Epithelial cell of proximal tubule (primary cell): ENCODE data around the gene MAPKAPK5. TPM values are rescaled to one million over a fixed set of nuclear protein-coding genes. Genes with fewer than 3 reads are reported as not detected.
"Not testable (repeated sequence)": the region's sequence is repeated elsewhere in the genome, so short reads cannot be mapped to it uniquely, and the experiment has no call there.

Source experiments
- DNase-seq: peaks from one replicate; pipeline ENCODE4 v3.0.0-alpha.2; 2011; ENCODE audit warnings: low read depth
- H3K4me3 ChIP-seq: 2 replicates; pipeline ENCODE4 v1.5.1; 2011; ENCODE audit warnings: low read depth, mild to moderate bottlenecking, low read length
- CTCF ChIP-seq: conservative IDR thresholded peaks from 2 replicates; pipeline ENCODE4 v1.5.1; 2012; ENCODE audit warnings: low read depth, mild to moderate bottlenecking, low read length
- total RNA-seq: library from RNA; depleted of rRNA; stranded (reverse); fragments of >200 nt; gene quantifications from 2 replicates; pipeline ENCODE4 v1.2.3, GENCODE V29; 2015

MAPKAPK5 gene
- total RNA-seq, 1 donor from 2014 or later = 45.0 TPM

DNA sequence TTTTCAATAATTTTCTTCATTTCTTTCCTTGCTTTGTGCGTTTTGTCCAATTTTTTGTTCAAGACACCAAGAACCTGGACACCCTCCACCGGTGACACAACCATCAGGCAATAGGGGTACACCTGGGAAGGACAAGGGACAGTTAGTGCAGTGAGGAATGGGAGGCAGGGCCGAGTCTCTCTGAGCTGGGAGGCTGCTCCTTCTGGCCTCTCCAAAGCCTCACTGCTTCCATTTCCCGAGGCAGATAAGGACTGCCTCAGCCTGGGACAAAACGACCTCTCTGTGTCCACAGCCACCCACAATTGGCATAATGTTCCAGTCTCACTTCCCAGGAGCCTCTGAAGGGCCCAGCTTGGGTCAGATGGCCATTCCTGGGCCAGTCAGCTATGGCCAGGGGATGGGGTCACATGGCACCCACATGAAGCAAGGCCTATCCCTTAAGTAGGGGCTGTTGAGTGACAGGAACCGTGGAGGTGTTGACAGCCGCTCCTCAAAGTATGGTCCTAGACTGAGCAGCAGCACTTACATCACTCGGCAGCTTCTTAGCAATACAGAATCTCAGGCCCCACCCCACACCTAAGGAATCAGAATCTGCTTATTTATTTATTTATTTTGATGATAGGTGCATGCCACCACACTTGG is 13.6 kb upstream of the MAPKAPK5 start:
- H3K4me3 ChIP-seq = no peak overlapping the region
- no peak for TF ChIP-seq CTCF
- no peak for DNase-seq

GRCh38 chr12:111829635-111830034 is 12.4 kb upstream of the MAPKAPK5 start:
- not testable (repeated sequence) for DNase-seq, H3K4me3 ChIP-seq

DNA sequence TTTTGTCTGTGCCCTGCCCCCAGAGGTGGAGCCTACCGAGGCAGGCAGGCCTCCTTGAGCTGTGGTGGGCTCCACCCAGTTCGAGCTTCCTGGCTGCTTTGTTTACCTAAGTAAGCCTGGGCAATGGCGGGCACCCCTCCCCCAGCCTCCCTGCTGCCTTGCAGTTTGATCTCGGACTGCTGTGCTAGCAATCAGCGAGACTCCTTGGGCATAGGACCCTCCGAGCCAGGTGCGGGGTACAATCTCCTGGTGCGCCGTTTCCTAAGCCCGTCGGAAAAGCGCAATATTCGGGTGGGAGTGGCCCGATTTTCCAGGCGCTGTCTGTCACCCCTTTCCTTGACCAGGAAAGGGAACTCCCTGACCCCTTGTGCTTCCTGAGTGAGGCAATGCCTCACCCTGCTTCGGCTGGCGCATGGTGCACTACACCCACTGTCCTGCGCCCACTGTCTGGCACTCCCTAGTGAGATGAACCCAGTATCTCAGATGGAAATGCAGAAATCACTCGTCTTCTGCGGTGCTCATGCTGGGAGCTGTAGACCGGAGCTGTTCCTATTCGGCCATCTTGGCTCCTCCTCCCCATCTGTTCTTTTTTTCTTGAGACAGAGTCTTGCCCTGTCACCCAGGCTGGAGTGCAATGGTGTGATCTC is 7.2 kb upstream of the MAPKAPK5 start:
- DNase-seq, H3K4me3 ChIP-seq: not testable (repeated sequence)

- not testable (repeated sequence) for DNase-seq, H3K4me3 ChIP-seq
Measured at GRCh38 chr12:111835531-111836181, 6.4 kb upstream of the MAPKAPK5 start.

DNA sequence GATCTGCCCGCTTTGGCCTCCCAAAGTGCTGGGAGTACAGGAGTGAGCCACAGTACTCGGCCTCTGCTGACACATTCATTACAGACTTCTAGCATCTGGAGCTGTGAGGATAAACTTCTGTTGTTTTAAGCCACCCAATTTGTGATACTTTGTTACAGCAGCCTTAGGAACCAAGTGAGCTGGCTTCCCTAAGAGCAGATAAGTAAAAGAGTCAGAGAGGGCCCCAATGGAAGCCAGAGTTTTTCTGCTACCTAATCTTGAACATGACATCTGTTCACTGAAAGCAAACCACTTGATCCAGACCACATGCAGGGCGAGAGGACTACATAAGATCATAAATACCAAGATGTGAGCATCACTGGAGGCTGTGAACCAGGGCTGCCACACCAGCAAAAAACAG is 3.7 kb upstream of the MAPKAPK5 start:
- no peak for TF ChIP-seq CTCF
- DNase-seq = no peak
- no peak overlapping the region for H3K4me3 ChIP-seq

- no peak for DNase-seq
- TF ChIP-seq CTCF = no peak
Measured at GRCh38 chr12:111840807-111841206, 1.2 kb upstream of the MAPKAPK5 start.

GRCh38 chr12:111841236-111841749 is 735 bp upstream of the MAPKAPK5 start:
- no peak for TF ChIP-seq CTCF
- DNase-seq = no peak
- peak overlapping the region; percentile 84 for H3K4me3 ChIP-seq

More at GRCh38 chr12:111840807-111841206, 1.2 kb upstream of the MAPKAPK5 start:
- peak overlapping the region; percentile 84 for H3K4me3 ChIP-seq

GRCh38 chr12:111842556-111843396 is 748 bp downstream of the MAPKAPK5 start:
- DNase-seq = no peak
- H3K4me3 ChIP-seq = peak overlapping the region; percentile 84

More at GRCh38 chr12:111842556-111843396, 748 bp downstream of the MAPKAPK5 start:
- TF ChIP-seq CTCF = no peak
